GM10847 (cell line): Measurements from ENCODE around the gene KLHL21.
A peak's percentile ranks its signal among the peaks of the same experiment; 100 is the strongest.

Experiments used
- POLR2A ChIP-seq: IDR thresholded peaks from 2 replicates; pipeline ENCODE4 v1.6.1; 2011; ENCODE audit not compliant: insufficient read length; ENCODE audit errors: extremely low read depth

The KLHL21 gene

GRCh38 chr1:6627841-6628545, 25.3 kb upstream of the KLHL21 start:
- TF ChIP-seq POLR2A, result no peak

GRCh38 chr1:6627031-6627430, 24.4 kb upstream of the KLHL21 start:
- no peak for TF ChIP-seq POLR2A

- no peak for TF ChIP-seq POLR2A
Measured at GRCh38 chr1:6625584-6626149, 23.0 kb upstream of the KLHL21 start.

GRCh38 chr1:6624710-6625583, 22.3 kb upstream of the KLHL21 start, which contains the start of gene THAP3:
THAP3 (plus strand) TSS chr1:6624868; CDS start chr1:6625219, 351 bp downstream.
- TF ChIP-seq POLR2A, result peak; percentile 29

- TF ChIP-seq POLR2A, result no peak
Measured at GRCh38 chr1:6623269-6623965, 20.7 kb upstream of the KLHL21 start.

- TF ChIP-seq POLR2A, result no peak
Measured at GRCh38 chr1:6622396-6623152, 19.9 kb upstream of the KLHL21 start.

GRCh38 chr1:6621429-6622391, 19.0 kb upstream of the KLHL21 start:
- TF ChIP-seq POLR2A, result no peak

- TF ChIP-seq POLR2A, result no peak
Measured at GRCh38 chr1:6619045-6619444, 16.4 kb upstream of the KLHL21 start.

GRCh38 chr1:6614929-6615785, 12.5 kb upstream of the KLHL21 start:
- no peak for TF ChIP-seq POLR2A

GRCh38 chr1:6614019-6614928, 11.6 kb upstream of the KLHL21 start:
- TF ChIP-seq POLR2A, result no peak

- TF ChIP-seq POLR2A, result no peak
Measured at GRCh38 chr1:6613361-6614018, 10.8 kb upstream of the KLHL21 start, which contains the start of gene PHF13. PHF13 (plus strand) TSS chr1:6613731; CDS start chr1:6614067, 336 bp downstream.
